OCI-LY7 (cell line): Measurements from ENCODE around the gene PCDH20. TPM values are rescaled to one million over a fixed set of nuclear protein-coding genes. Genes with fewer than 3 reads are reported as not detected.
"Not testable (repeated sequence)": the region's sequence is repeated elsewhere in the genome, so short reads cannot be mapped to it uniquely, and the experiment has no call there.

ENCODE experiments used
- BruUV-seq: library from RNA; stranded (reverse); fragments of 400-500 nt; replicated peaks from 2 replicates; lab custom pipeline; 2021; lab: Mats Ljungman, UMichigan
- CTCF ChIA-PET: fragments of 300-600 bp; sonication (Branson Sonifier 250); formaldehyde crosslinking; loops from one replicate; lab custom pipeline; 2022; ENCODE audit warnings: antibody characterized with exemption; ENCODE audit not compliant: unreplicated experiment; lab: Charles Lee
- POLR2A ChIA-PET: fragments of 300-600 bp; sonication (Branson Sonifier 250); formaldehyde crosslinking; loops from one replicate; lab custom pipeline; 2022; ENCODE audit warnings: antibody characterized with exemption; lab: Charles Lee
- DNase-seq: peaks from one replicate; pipeline ENCODE4 v3.0.0-alpha.2; 2015; ENCODE audit warnings: low spot score
- H2AFZ ChIP-seq: fragments of 200-600 bp; sonication (generic), shearing (Covaris generic); 2 replicates; pipeline ENCODE4 v1.6.1; 2014; ENCODE audit warnings: mild to moderate bottlenecking, antibody characterized with exemption, low read length, moderate library complexity
- H3K27ac ChIP-seq: fragments of 200-600 bp; sonication (generic); 2 replicates; pipeline ENCODE4 v1.5.1; 2014; ENCODE audit warnings: mixed run types, low read depth, mild to moderate bottlenecking, moderate library complexity, low read length, inconsistent platforms; ENCODE audit not compliant: poor library complexity, severe bottlenecking
- H3K36me3 ChIP-seq: fragments of 200-600 bp; sonication (generic); 2 replicates; pipeline ENCODE4 v1.6.1; 2014; ENCODE audit warnings: mild to moderate bottlenecking, antibody characterized with exemption, low read length, moderate library complexity, mixed read lengths; ENCODE audit not compliant: insufficient read depth
- H3K4me1 ChIP-seq: fragments of 200-600 bp; sonication (generic); 2 replicates; pipeline ENCODE4 v1.5.1; 2014; ENCODE audit warnings: mild to moderate bottlenecking, low read length; ENCODE audit not compliant: insufficient read depth, poor library complexity, severe bottlenecking
- H3K4me2 ChIP-seq: fragments of 200-600 bp; sonication (generic); 2 replicates; pipeline ENCODE4 v1.6.1; 2014; ENCODE audit warnings: mild to moderate bottlenecking, low read length
- H3K4me3 ChIP-seq: fragments of 200-600 bp; sonication (generic); 2 replicates; pipeline ENCODE4 v1.5.1; 2014; ENCODE audit warnings: mild to moderate bottlenecking, low read depth, low read length; ENCODE audit not compliant: poor library complexity, severe bottlenecking
- H3K79me2 ChIP-seq: fragments of 200-600 bp; sonication (generic); 2 replicates; pipeline ENCODE4 v1.6.1; 2016; ENCODE audit warnings: low read depth, mild to moderate bottlenecking, low read length, moderate library complexity, mixed read lengths; ENCODE audit not compliant: insufficient read depth
- H3K9me2 ChIP-seq: fragments of 200-600 bp; sonication (generic); 2 replicates; pipeline ENCODE4 v1.6.1; 2016; ENCODE audit warnings: mild to moderate bottlenecking, low read length, mixed read lengths; ENCODE audit not compliant: insufficient read depth
- H3K9me3 ChIP-seq: fragments of 200-600 bp; sonication (generic); 2 replicates; pipeline ENCODE4 v1.6.1; 2014; ENCODE audit warnings: mild to moderate bottlenecking, mixed run types, low read length, mixed read lengths
- H4K20me1 ChIP-seq: fragments of 200-600 bp; sonication (generic); 2 replicates; pipeline ENCODE4 v1.6.1; 2014; ENCODE audit warnings: mild to moderate bottlenecking, antibody characterized with exemption, low read length, moderate library complexity, mixed read lengths; ENCODE audit not compliant: insufficient read depth
- EZH2phosphoT487 ChIP-seq: fragments of 200-600 bp; sonication (generic); IDR thresholded peaks from 2 replicates; pipeline ENCODE4 v1.6.1; 2018; ENCODE audit warnings: low read depth, borderline replicate concordance, mild to moderate bottlenecking, mixed run types, antibody characterized with exemption, low read length, moderate library complexity, mixed read lengths
- intact Hi-C: fragments of 100-400 bp; cut with micrococcal nuclease; formaldehyde crosslinking; loops from one replicate; pipeline ENCODE4 v1.10.0; 2022; ENCODE audit not compliant: unreplicated experiment
- total RNA-seq, 2 experiments: library from RNA; depleted of rRNA in 1 of 2; stranded (reverse); fragments of >200 nt in 1 of 2; shearing (Covaris generic) in 1 of 2; gene quantifications; 2 replicates each; pipeline ENCODE4 v1.2.3, GENCODE V29; 2014 to 2022
- TF ChIP-seq, protein P1 (sequence below): fragments of 200-600 bp; sonication (generic); conservative IDR thresholded peaks from 2 replicates; pipeline ENCODE4 v1.5.1; 2014; ENCODE audit warnings: mild to moderate bottlenecking, antibody characterized with exemption, low read length, moderate library complexity, mixed read lengths

The PCDH20 gene
- total RNA-seq, 2 experiments from 2014 or later = not detected

DNA sequence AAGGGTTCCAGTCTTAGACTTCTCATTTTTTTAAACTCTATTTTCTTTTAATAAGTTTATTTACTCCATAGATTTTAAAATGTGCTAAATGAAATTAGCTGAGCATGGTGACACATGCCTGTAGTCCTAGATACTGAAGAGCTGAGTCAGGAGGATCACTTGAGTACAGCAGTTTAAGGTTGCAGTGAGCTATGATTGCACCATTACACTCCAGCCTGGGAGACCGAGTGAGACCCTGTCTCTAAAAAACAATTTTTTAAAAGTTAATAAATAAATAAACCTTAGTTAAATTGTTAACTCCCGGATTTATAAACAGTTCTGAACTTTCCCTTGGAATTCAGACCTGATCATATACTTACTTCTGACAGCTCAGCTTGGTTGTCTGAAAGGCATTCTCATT lies 32.5 kb downstream of the PCDH20 start:
- H3K36me3 ChIP-seq = no peaks in the 10 kb centered on the region
- no peak overlapping the region for H3K27ac ChIP-seq
- H3K9me3 ChIP-seq = no peaks in the 10 kb centered on the region
- intact Hi-C loops = no loop called here
- H4K20me1 ChIP-seq = no peaks in the 10 kb centered on the region
- no peak for DNase-seq
- H3K9me2 ChIP-seq = no peaks in the 10 kb centered on the region
- H3K4me3 ChIP-seq = no peak overlapping the region
- H2AFZ ChIP-seq = no peak overlapping the region
- no TSS peak for BruUV-seq
- POLR2A ChIA-PET = interaction anchor here (0.6 kb wide), 1 partner anchor 1320 kb away, joined by 3 read pairs; no protein-coding TSS in a partner anchor
- TF ChIP-seq, protein P1, sequence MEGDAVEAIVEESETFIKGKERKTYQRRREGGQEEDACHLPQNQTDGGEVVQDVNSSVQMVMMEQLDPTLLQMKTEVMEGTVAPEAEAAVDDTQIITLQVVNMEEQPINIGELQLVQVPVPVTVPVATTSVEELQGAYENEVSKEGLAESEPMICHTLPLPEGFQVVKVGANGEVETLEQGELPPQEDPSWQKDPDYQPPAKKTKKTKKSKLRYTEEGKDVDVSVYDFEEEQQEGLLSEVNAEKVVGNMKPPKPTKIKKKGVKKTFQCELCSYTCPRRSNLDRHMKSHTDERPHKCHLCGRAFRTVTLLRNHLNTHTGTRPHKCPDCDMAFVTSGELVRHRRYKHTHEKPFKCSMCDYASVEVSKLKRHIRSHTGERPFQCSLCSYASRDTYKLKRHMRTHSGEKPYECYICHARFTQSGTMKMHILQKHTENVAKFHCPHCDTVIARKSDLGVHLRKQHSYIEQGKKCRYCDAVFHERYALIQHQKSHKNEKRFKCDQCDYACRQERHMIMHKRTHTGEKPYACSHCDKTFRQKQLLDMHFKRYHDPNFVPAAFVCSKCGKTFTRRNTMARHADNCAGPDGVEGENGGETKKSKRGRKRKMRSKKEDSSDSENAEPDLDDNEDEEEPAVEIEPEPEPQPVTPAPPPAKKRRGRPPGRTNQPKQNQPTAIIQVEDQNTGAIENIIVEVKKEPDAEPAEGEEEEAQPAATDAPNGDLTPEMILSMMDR = no peak
- TF ChIP-seq EZH2phosphoT487 = no peak
- H3K4me2 ChIP-seq = no peak overlapping the region
- no peaks in the 10 kb centered on the region for H3K79me2 ChIP-seq
- CTCF ChIA-PET = no interaction called here
- no peaks in the 10 kb centered on the region for H3K4me1 ChIP-seq

GRCh38 chr13:61370520-61370919 lies 45.1 kb downstream of the PCDH20 start:
- intact Hi-C loops = no loop called here
- Histone ChIP-seq H3K4me1 (no peaks in the 10 kb centered on the region), H3K4me2 (no peak overlapping the region), H3K27ac (no peak overlapping the region), H3K79me2 (no peaks in the 10 kb centered on the region), H2AFZ (no peak overlapping the region), H3K9me3 (no peaks in the 10 kb centered on the region), H3K9me2 (no peaks in the 10 kb centered on the region), H4K20me1 (no peaks in the 10 kb centered on the region), H3K36me3 (no peaks in the 10 kb centered on the region), H3K4me3 (no peak overlapping the region)
- no peak for TF ChIP-seq EZH2phosphoT487
- TF ChIP-seq, protein P1 = no peak
- POLR2A ChIA-PET = no interaction called here
- CTCF ChIA-PET = no interaction called here
- BruUV-seq = no TSS peak
- DNase-seq = no peak

DNA sequence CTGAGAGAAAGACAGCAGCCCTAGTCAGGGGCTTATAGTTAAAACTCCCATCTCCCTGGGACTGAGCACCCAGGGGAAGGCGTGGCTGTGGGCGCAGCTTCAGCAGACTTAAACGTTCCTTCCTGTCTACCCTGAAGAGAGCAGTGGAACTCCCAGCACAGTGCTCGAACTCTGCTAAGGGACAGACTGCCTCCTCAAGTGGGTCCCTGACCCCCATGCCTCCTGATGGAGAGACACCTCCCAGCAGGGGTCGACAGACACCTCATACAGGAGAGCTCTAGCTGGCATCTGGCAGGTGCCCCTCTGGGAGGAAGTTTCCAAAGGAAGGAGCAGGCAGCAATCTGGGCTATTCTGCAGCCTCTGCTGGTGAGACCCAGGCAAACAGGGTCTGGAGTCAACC lies 51.0 kb downstream of the PCDH20 start:
- DNase-seq, H3K9me3 ChIP-seq, BruUV-seq, H3K4me2 ChIP-seq, intact Hi-C loops, H3K36me3 ChIP-seq, POLR2A ChIA-PET, H4K20me1 ChIP-seq, H3K4me3 ChIP-seq, H3K9me2 ChIP-seq, H2AFZ ChIP-seq, CTCF ChIA-PET, H3K4me1 ChIP-seq, H3K79me2 ChIP-seq, H3K27ac ChIP-seq: not testable (repeated sequence)
